Lower leg skin (tissue), 4 donors: Measurements from ENCODE around the gene CTSA. TPM values are rescaled to one million over a fixed set of nuclear protein-coding genes. Genes with fewer than 3 reads are reported as not detected.

ENCODE experiments used
- DNase-seq, 2 donors: peaks; one replicate each; pipeline ENCODE4 v3.0.0-alpha.2; 2019; ENCODE audit warnings: low spot score in 2 of 2
- H3K4me3 ChIP-seq: fragments of 200-600 bp; sonication (generic); 2 replicates; pipeline ENCODE4 v1.5.1; 2017; ENCODE audit warnings: mild to moderate bottlenecking, low read depth; ENCODE audit not compliant: poor library complexity, severe bottlenecking
- CTCF ChIP-seq, 3 donors: fragments of 450-650 bp; IDR thresholded peaks; one replicate each; pipeline ENCODE4 v1.5.1; 2016; ENCODE audit warnings: antibody characterized with exemption in 3 of 3, mild to moderate bottlenecking in 3 of 3, moderate library complexity in 2 of 3
- POLR2A ChIP-seq, 2 donors: fragments of 450-650 bp; IDR thresholded peaks; one replicate each; pipeline ENCODE4 v1.6.1; 2016 to 2017; ENCODE audit warnings: antibody characterized with exemption in 2 of 2, mild to moderate bottlenecking in 1 of 2, moderate library complexity in 1 of 2
- WGBS, 2 donors: methylation state at CpG; one replicate each; pipeline ENCODE4 v1.1.5; 2018; 5-methylcytosine and 5-hydroxymethylcytosine counted together
- intact Hi-C: fragments of 100-400 bp; cut with DNase I; formaldehyde crosslinking; loops from one replicate; pipeline ENCODE4 v1.15.0; 2023; ENCODE audit warnings: low total_unique reads
- total RNA-seq, 4 donors: library from RNA; depleted of rRNA; stranded (reverse); fragments of >200 nt; gene quantifications; one replicate each; pipeline ENCODE4 v1.1.0, GENCODE V29; 2016

CTSA gene
- total RNA-seq, 4 donors from 2014 or later, result 89.1 to 122 (median 111) TPM

GRCh38 chr20:45920462-45921336, 29.6 kb downstream of the CTSA start:
- no peak for DNase-seq
- intact Hi-C loops, result no loop called here
- TF ChIP-seq POLR2A (IDR thresholded peaks at IDR 0.05) (no peak), CTCF (IDR thresholded peaks at IDR 0.05) (no peak)
- 80 to 82% methylated on average over 9 of the region's 9 CpGs for WGBS, 2 donors
- H3K4me3 ChIP-seq, result no peak overlapping the region

GRCh38 chr20:45921337-45922189, 30.4 kb downstream of the CTSA start:
- no peak for TF ChIP-seq POLR2A (IDR thresholded peaks at IDR 0.05)
- no peak for TF ChIP-seq CTCF (IDR thresholded peaks at IDR 0.05)
- WGBS, 2 donors, result 88 to 96% methylated on average over 11 of the region's 11 CpGs
- intact Hi-C loops, result no loop called here
- H3K4me3 ChIP-seq, result no peak overlapping the region
- DNase-seq, result no peak

- intact Hi-C loops, result no loop called here
- WGBS, 2 donors, result 39 to 43% methylated on average over 21 of the region's 21 CpGs
- no peak overlapping the region for H3K4me3 ChIP-seq
- DNase-seq, result no peak
- no peak for TF ChIP-seq POLR2A (IDR thresholded peaks at IDR 0.05)
- no peak for TF ChIP-seq CTCF (IDR thresholded peaks at IDR 0.05)
These were observed 33.5 kb downstream of the CTSA start for GRCh38 chr20:45924391-45925261.

GRCh38 chr20:45925821-45926506, 34.8 kb downstream of the CTSA start:
- H3K4me3 ChIP-seq, result no peak overlapping the region
- DNase-seq, result no peak
- TF ChIP-seq POLR2A (IDR thresholded peaks at IDR 0.05) (no peak), CTCF (IDR thresholded peaks at IDR 0.05) (no peak)
- 62 to 74% methylated on average over 9 of the region's 9 CpGs for WGBS, 2 donors
- intact Hi-C loops, result no loop called here

GRCh38 chr20:45926731-45927070, 35.6 kb downstream of the CTSA start:
- intact Hi-C loops, result no loop called here
- 91 to 96% methylated on average over 2 of the region's 2 CpGs for WGBS, 2 donors
- TF ChIP-seq CTCF (IDR thresholded peaks at IDR 0.05) (no peak), POLR2A (IDR thresholded peaks at IDR 0.05) (no peak)
- no peak overlapping the region for H3K4me3 ChIP-seq
- DNase-seq, result no peak
